GM12878 (cell line): ENCODE measurements around the gene BSN. TPM values are rescaled to one million over a fixed set of nuclear protein-coding genes. Genes with fewer than 3 reads are reported as not detected.

Source experiments
- ATAC-seq: fragments of 200-7000 bp; cut with Tn5 transposase; 3 replicates; pipeline ENCODE4 v1.9.1; 2020; ENCODE audit warnings: mild to moderate bottlenecking, moderate library complexity
- BruUV-seq: library from RNA; stranded (reverse); fragments of 400-500 nt; replicated peaks from 2 replicates; lab custom pipeline; 2021; lab: Mats Ljungman, UMichigan
- CTCF ChIA-PET: fragments of 300-600 bp; sonication (Branson Sonifier 250); formaldehyde crosslinking; extraction: SDS; loops from one replicate; lab custom pipeline; 2021; ENCODE audit warnings: inconsistent platforms; lab: Yijun Ruan, JAX
- POLR2A ChIA-PET: fragments of 350-600 bp; formaldehyde crosslinking; extraction: SDS; loops from one replicate; lab custom pipeline; 2021; ENCODE audit warnings: inconsistent platforms; lab: Charles Lee
- RAD21 ChIA-PET: fragments of 300-600 bp; sonication (Branson Sonifier 250); formaldehyde crosslinking; loops from one replicate; lab custom pipeline; 2023; ENCODE audit warnings: antibody characterized with exemption; ENCODE audit not compliant: unreplicated experiment; lab: Charles Lee
- SMC1A ChIA-PET: fragments of 300-600 bp; sonication (Branson Sonifier 250); formaldehyde crosslinking; loops from one replicate; lab custom pipeline; 2023; ENCODE audit not compliant: unreplicated experiment, uncharacterized antibody; lab: Charles Lee
- DNase-seq: peaks from one replicate; pipeline ENCODE4 v3.0.0-alpha.2; 2011; ENCODE audit warnings: low read depth, low spot score
- FAIRE-seq: peaks from 3 replicates; lab custom pipeline; 2011; peaks lifted over from hg19 to GRCh38; lab: Jason Lieb, UNC
- H2AFZ ChIP-seq: 2 replicates; pipeline ENCODE4 v1.6.0; 2011; ENCODE audit warnings: low read depth, low read length, control low read depth; ENCODE audit not compliant: control insufficient read depth
- H3K27ac ChIP-seq: 2 replicates; pipeline ENCODE4 v1.5.1; 2011; ENCODE audit warnings: control low read depth; ENCODE audit not compliant: control insufficient read depth, insufficient read depth
- H3K27me3 ChIP-seq, 2 experiments: replicated peaks in 1 of 2; 2 replicates each; pipeline versions ENCODE4 v1.6.0 to v1.6.1; 2011; ENCODE audit warnings: low read length in 1 of 2; ENCODE audit not compliant: control insufficient read depth in 2 of 2, insufficient read depth in 2 of 2
- H3K36me3 ChIP-seq, 2 experiments: 2 replicates each; pipeline ENCODE4 v1.5.1; 2011; ENCODE audit warnings: low read length in 1 of 2; ENCODE audit not compliant: control insufficient read depth in 2 of 2, insufficient read depth in 2 of 2
- H3K4me1 ChIP-seq: 2 replicates; pipeline ENCODE4 v1.6.1; 2011; ENCODE audit warnings: mild to moderate bottlenecking, low read length, moderate library complexity, mixed read lengths; ENCODE audit not compliant: control insufficient read depth, insufficient read depth
- H3K4me2 ChIP-seq: 2 replicates; pipeline ENCODE4 v1.6.0; 2011; ENCODE audit warnings: control low read depth; ENCODE audit not compliant: control insufficient read depth, insufficient read depth
- H3K4me3 ChIP-seq: fragments of 200-600 bp; sonication (generic); 2 replicates; pipeline ENCODE4 v1.5.1; 2016
- H3K79me2 ChIP-seq: 2 replicates; pipeline ENCODE4 v1.6.0; 2011; ENCODE audit warnings: low read length; ENCODE audit not compliant: control insufficient read depth, insufficient read depth
- H3K9ac ChIP-seq: 2 replicates; pipeline ENCODE4 v1.8.0; 2011; ENCODE audit warnings: low read length, control low read depth, mixed read lengths; ENCODE audit not compliant: control insufficient read depth, insufficient read depth
- H3K9me3 ChIP-seq: replicated peaks from 3 replicates; pipeline ENCODE4 v1.5.1; 2011; ENCODE audit warnings: mild to moderate bottlenecking, low read length; ENCODE audit not compliant: control insufficient read depth, insufficient read depth
- H4K20me1 ChIP-seq: 2 replicates; pipeline ENCODE4 v1.6.0; 2011; ENCODE audit not compliant: control insufficient read depth, insufficient read depth
- CTCF ChIP-seq, 3 experiments: IDR thresholded peaks in 2 of 3; conservative IDR thresholded peaks in 1 of 3; 2 replicates each; pipeline ENCODE4 v1.5.1; 2011; ENCODE audit warnings: low read depth in 3 of 3, low read length in 3 of 3, mild to moderate bottlenecking in 3 of 3, control low read depth in 2 of 3, moderate library complexity in 2 of 3, inconsistent platforms in 1 of 3, mixed read lengths in 1 of 3; ENCODE audit not compliant: control insufficient read depth in 2 of 3, insufficient read depth in 1 of 3; ENCODE audit errors: extremely low read depth in 1 of 3
- EGR1 ChIP-seq, 2 experiments: IDR thresholded peaks; 1 replicate in 1 of 2; 2 replicates in 1 of 2; pipeline ENCODE4 v1.6.1; 2011 to 2012; ENCODE audit warnings: low read depth in 2 of 2, low read length in 2 of 2, borderline replicate concordance in 1 of 2, mild to moderate bottlenecking in 1 of 2, moderate library complexity in 1 of 2
- HDGF ChIP-seq: fragments of 450-650 bp; IDR thresholded peaks from 2 replicates; pipeline ENCODE4 v1.6.1; 2016; ENCODE audit warnings: antibody characterized with exemption
- IKZF1 ChIP-seq: fragments of 450-650 bp; conservative IDR thresholded peaks from 2 replicates; pipeline ENCODE4 v1.6.1; 2017; ENCODE audit warnings: antibody characterized with exemption, mild to moderate bottlenecking
- IRF4 ChIP-seq: IDR thresholded peaks from 2 replicates; pipeline ENCODE4 v1.6.1; 2011; ENCODE audit warnings: low read depth, low read length
- JUND ChIP-seq: IDR thresholded peaks from 2 replicates; pipeline ENCODE4 v1.6.1; 2012; ENCODE audit warnings: low read depth, mild to moderate bottlenecking, low read length, improper control_type of control experiment, moderate library complexity
- PAX5 ChIP-seq: IDR thresholded peaks from 2 replicates; pipeline ENCODE4 v1.6.1; 2011; ENCODE audit warnings: low read depth, low read length, borderline replicate concordance
- PBX3 ChIP-seq: IDR thresholded peaks from 2 replicates; pipeline ENCODE4 v1.6.1; 2011; ENCODE audit warnings: mild to moderate bottlenecking, low read depth, low read length, moderate library complexity; ENCODE audit not compliant: insufficient replicate concordance
- POLR2A ChIP-seq: IDR thresholded peaks from 2 replicates; pipeline ENCODE4 v1.6.1; 2011; ENCODE audit warnings: low read depth, mild to moderate bottlenecking, low read length
- RELA ChIP-seq: fragments of 450-650 bp; IDR thresholded peaks from 2 replicates; pipeline ENCODE4 v1.8.0; 2014; ENCODE audit warnings: borderline replicate concordance; ENCODE audit not compliant: partially characterized antibody
- RFX5 ChIP-seq: IDR thresholded peaks from 2 replicates; pipeline ENCODE4 v1.6.1; 2011; ENCODE audit warnings: low read depth, low read length, improper control_type of control experiment
- SPI1 ChIP-seq: IDR thresholded peaks from 2 replicates; pipeline ENCODE4 v1.6.1; 2011; ENCODE audit warnings: low read depth, mild to moderate bottlenecking, low read length, moderate library complexity, borderline replicate concordance; ENCODE audit not compliant: insufficient read depth
- TBL1XR1 ChIP-seq: IDR thresholded peaks from 2 replicates; pipeline ENCODE4 v1.6.1; 2012; ENCODE audit warnings: low read depth, low read length, improper control_type of control experiment
- WGBS: methylation state at CpG from one replicate; pipeline ENCODE4 v1.1.6; 2016; ENCODE audit warnings: low lambda C conversion rate; ENCODE audit not compliant: insufficient replicate concordance, insufficient coverage; ENCODE audit errors: missing lambda C conversion rate; 5-methylcytosine and 5-hydroxymethylcytosine counted together
- in situ Hi-C: fragments of 300-500 bp; cut with MboI; formaldehyde crosslinking; loops from 9 replicates; pipeline ENCODE4 v1.14.3; 2018; ENCODE audit warnings: mixed read lengths
- intact Hi-C: fragments of 100-400 bp; cut with micrococcal nuclease; formaldehyde crosslinking; loops from one replicate; pipeline ENCODE4 v1.14.2; 2022; ENCODE audit not compliant: unreplicated experiment
- polyA plus RNA-seq, 11 experiments: library from polyadenylated mRNA; depleted of rRNA in 4 of 11; unstranded in 6 of 11; stranded (reverse) in 5 of 11; fragments of >200 nt; fragmentation: Nextera tagmentation in 4 of 11; fragmentation: Illumina TruSeq in 1 of 11; extraction: Ambion mirVana in 4 of 11; extraction: Trizol in 1 of 11; gene quantifications; 1 replicate in 1 of 11; 2 replicates in 10 of 11; pipeline versions ENCODE4 v1.2.1 to v1.2.3, GENCODE V29; 2011 to 2016; ENCODE audit warnings: inconsistent platforms in 2 of 11, missing spikeins in 2 of 11, low read depth in 1 of 11
- total RNA-seq, 4 experiments: library from RNA; depleted of rRNA in 3 of 4; stranded (reverse); fragments of >200 nt in 3 of 4; fragmentation: Illumina TruSeq in 1 of 4; extraction: Trizol in 1 of 4; gene quantifications; 2 replicates each; pipeline versions ENCODE4 v1.2.1 to v1.2.3, GENCODE V29; 2013 to 2021
- TF ChIP-seq, protein P1 (sequence below): fragments of 450-650 bp; IDR thresholded peaks from 2 replicates; pipeline ENCODE4 v1.6.1; 2017; ENCODE audit warnings: mild to moderate bottlenecking
- TF ChIP-seq, protein P2 (sequence below): fragments of 450-650 bp; IDR thresholded peaks from 2 replicates; pipeline ENCODE4 v1.6.1; 2017; ENCODE audit warnings: mild to moderate bottlenecking, moderate library complexity

Gene BSN
- total and polyA plus RNA-seq, 10 of the 15 experiments (the other 5 are each of a cell fraction or from before 2014, with no cell fraction given), result under 0.01 to 0.19 (median 0.05) TPM; not detected in 1

- Histone ChIP-seq H3K9ac (no peak overlapping the region), H3K4me1 (peaks cover 10% of the 10 kb centered on the region), H3K4me3 (no peak overlapping the region), H2AFZ (no peak overlapping the region), H3K36me3 (no peaks in the 10 kb centered on the region; a peak in 1 of 4 replicates), H4K20me1 (no peaks in the 10 kb centered on the region), H3K9me3 (no peaks in the 10 kb centered on the region), H3K27me3 (no peaks in the 10 kb centered on the region), H3K79me2 (peaks cover 20% of the 10 kb centered on the region), H3K4me2 (no peak overlapping the region), H3K27ac (no peak overlapping the region)
- ATAC-seq (no peak), DNase-seq (no peak), FAIRE-seq (no peak)
- CTCF ChIA-PET, result interaction anchor here (0.7 to 5.3 kb wide), 12 partner anchors 45 to 254 kb away, joined by 3 to 210 read pairs (median 4); partner anchors contain the start of gene DAG1
- POLR2A ChIA-PET, result interaction anchor here (2.1 to 2.9 kb wide), 2 partner anchors 131 to 133 kb away, joined by 8 to 10 read pairs; no protein-coding TSS in a partner anchor
- in situ Hi-C loops, result loop anchor here (10.0 kb wide), 1 partner anchor 136 kb away; no protein-coding TSS in a partner anchor
- 49% methylated on average over 6 of the region's 6 CpGs for WGBS
- intact Hi-C loops, result loop anchor here (1.0 to 10.0 kb wide), 3 partner anchors 132 to 646 kb away; partner anchors contain the start of genes IMPDH2 and NDUFAF3
- TF ChIP-seq PBX3 (no peak), SPI1 (no peak), PAX5 (no peak), EGR1 (IDR thresholded peaks at IDR 0.05; ENCODE audit: borderline replicate concordance in 1 of 2, low read depth in 2 of 2, low read length in 2 of 2) (no peak), JUND (no peak), CTCF (IDR thresholded peaks at IDR 0.05 in 2 of 3, conservative IDR thresholded peaks at IDR 0.05 in 1 of 3; ENCODE audit: control insufficient read depth in 2 of 3, extremely low read depth in 1 of 3, insufficient read depth in 1 of 3, low read depth in 3 of 3, low read length in 3 of 3) (no peak), IKZF1 (no peak), HDGF (no peak), RFX5 (no peak), RELA (no peak), POLR2A (no peak), TBL1XR1 (no peak), IRF4 (no peak)
- TF ChIP-seq, protein P1, sequence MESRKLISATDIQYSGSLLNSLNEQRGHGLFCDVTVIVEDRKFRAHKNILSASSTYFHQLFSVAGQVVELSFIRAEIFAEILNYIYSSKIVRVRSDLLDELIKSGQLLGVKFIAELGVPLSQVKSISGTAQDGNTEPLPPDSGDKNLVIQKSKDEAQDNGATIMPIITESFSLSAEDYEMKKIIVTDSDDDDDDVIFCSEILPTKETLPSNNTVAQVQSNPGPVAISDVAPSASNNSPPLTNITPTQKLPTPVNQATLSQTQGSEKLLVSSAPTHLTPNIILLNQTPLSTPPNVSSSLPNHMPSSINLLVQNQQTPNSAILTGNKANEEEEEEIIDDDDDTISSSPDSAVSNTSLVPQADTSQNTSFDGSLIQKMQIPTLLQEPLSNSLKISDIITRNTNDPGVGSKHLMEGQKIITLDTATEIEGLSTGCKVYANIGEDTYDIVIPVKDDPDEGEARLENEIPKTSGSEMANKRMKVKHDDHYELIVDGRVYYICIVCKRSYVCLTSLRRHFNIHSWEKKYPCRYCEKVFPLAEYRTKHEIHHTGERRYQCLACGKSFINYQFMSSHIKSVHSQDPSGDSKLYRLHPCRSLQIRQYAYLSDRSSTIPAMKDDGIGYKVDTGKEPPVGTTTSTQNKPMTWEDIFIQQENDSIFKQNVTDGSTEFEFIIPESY, result no peak
- TF ChIP-seq, protein P2, sequence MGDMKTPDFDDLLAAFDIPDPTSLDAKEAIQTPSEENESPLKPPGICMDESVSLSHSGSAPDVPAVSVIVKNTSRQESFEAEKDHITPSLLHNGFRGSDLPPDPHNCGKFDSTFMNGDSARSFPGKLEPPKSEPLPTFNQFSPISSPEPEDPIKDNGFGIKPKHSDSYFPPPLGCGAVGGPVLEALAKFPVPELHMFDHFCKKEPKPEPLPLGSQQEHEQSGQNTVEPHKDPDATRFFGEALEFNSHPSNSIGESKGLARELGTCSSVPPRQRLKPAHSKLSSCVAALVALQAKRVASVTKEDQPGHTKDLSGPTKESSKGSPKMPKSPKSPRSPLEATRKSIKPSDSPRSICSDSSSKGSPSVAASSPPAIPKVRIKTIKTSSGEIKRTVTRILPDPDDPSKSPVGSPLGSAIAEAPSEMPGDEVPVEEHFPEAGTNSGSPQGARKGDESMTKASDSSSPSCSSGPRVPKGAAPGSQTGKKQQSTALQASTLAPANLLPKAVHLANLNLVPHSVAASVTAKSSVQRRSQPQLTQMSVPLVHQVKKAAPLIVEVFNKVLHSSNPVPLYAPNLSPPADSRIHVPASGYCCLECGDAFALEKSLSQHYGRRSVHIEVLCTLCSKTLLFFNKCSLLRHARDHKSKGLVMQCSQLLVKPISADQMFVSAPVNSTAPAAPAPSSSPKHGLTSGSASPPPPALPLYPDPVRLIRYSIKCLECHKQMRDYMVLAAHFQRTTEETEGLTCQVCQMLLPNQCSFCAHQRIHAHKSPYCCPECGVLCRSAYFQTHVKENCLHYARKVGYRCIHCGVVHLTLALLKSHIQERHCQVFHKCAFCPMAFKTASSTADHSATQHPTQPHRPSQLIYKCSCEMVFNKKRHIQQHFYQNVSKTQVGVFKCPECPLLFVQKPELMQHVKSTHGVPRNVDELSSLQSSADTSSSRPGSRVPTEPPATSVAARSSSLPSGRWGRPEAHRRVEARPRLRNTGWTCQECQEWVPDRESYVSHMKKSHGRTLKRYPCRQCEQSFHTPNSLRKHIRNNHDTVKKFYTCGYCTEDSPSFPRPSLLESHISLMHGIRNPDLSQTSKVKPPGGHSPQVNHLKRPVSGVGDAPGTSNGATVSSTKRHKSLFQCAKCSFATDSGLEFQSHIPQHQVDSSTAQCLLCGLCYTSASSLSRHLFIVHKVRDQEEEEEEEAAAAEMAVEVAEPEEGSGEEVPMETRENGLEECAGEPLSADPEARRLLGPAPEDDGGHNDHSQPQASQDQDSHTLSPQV, result no peak
- RAD21 ChIA-PET, result interaction anchor here (1.1 to 3.3 kb wide), 4 partner anchors 83 to 134 kb away, joined by 3 to 89 read pairs (median 10); partner anchors contain the start of gene BSN
- SMC1A ChIA-PET, result interaction anchor here (3.3 kb wide), 1 partner anchor 132 kb away, joined by 86 read pairs; no protein-coding TSS in a partner anchor
- BruUV-seq, result no TSS peak
Measured at GRCh38 chr3:49670940-49671290, 116.6 kb downstream of the BSN start.
